Stimulated activated CD4-positive, alpha-beta T cell treated with anti-CD3 and anti-CD28 coated beads, Interleukin-1b, Interleukin-23, amount 100 ng/mL, for 1 hour (primary cell): ENCODE data around the gene DMAC2.
A peak's percentile ranks its signal among the peaks of the same experiment; 100 is the strongest.
"Not testable (repeated sequence)": the region's sequence is repeated elsewhere in the genome, so short reads cannot be mapped to it uniquely, and the experiment has no call there.

ENCODE experiments used
- DNase-seq, 2 donors: peaks; one replicate each; pipeline ENCODE4 v3.0.0-alpha.2; 2020; ENCODE audit warnings: low read depth in 2 of 2

DMAC2 gene

DNA sequence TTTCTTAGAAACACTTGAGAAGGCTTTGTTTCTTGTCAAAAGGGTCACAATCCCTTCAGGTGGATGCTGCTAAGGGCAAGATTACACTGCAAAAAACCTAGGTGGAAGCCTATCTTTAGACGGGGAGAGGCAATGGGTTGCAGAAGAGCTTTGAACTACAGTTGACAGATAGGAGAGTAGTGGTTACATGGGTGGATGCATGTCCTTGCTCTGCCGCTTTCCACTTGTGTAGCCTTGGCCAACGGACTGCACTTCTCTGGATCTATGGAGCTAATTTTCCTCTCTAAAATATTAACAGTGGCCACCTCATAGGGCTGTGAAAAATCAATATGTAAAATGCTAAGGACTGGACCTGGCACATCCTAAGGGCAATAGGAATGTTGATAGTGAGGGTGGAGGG lies 41.1 kb downstream of the DMAC2 start:
- DNase-seq = no peak

DNA sequence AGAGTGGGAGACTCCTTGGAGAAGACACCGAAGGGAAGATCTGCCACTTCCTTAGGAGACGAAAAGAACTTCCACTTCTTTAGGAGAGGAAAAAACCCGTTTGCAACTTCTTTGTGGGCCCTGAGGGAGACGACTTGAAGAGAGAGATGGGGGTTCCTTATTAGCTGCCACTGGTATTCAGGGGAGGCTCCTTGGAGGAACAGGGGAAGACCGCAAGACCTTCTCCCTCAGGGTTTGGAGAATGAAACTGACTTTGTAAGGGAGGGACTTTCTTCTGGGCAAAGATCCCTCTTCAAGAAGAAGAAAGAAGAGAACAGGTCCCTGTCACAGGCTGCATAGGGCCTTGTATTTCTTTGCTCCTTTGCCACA lies 41.7 kb downstream of the DMAC2 start:
- no peak for DNase-seq

GRCh38 chr19:41397086-41398049 lies 42.3 kb downstream of the DMAC2 start, which contains the start of the genes BCKDHA and EXOSC5:
Gene BCKDHA, plus strand, starts transcription at chr19:41397818. Its CDS starts 10 bp downstream, at chr19:41397828.
Gene EXOSC5, minus strand, starts transcription at chr19:41397359. Its CDS starts 31 bp downstream, at chr19:41397328.
- DNase-seq = peak; percentile 93 to 99

- no peak for DNase-seq
These were observed 44.4 kb downstream of the DMAC2 start for GRCh38 chr19:41395355-41395754.

DNA sequence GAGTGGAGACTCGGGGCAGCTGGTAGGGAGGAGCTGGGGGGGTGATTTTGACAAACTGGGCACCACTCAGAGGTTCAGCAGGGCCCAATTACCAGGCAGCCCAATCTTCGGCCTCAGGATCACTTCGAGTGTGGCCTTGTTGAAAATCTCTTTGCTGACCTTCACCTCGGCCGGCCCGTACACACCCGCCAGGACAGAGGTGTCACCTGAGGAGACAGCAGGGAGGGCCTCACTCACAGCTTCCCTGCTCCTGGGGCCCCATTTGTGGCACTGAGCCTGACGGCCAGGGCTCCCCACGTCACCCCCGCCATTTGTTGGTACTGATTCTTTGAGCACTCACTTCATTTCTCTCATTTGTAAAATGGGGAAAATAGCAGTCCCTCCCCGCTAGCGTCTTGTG lies 46.9 kb downstream of the DMAC2 start:
- no peak for DNase-seq

DNA sequence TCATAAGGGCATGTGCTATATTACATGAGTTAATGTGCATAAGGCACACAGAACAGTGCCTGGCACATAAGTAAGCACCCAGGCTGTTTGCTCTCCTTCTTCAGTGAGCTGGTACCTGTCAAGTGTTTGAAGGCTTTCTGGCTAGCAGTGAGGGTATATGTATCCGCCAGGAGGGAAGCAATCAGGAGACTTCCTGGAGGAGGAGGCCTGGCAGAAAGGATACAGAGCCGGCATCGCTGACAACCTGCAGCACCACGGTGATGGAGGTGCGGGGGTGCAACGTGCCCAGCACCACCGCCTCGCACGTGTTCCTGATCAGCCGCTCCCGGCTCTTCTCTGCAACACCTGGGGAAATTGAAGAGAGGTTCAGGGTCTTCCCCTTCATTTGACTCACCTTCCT lies 48.1 kb downstream of the DMAC2 start:
- no peak for DNase-seq

DNA sequence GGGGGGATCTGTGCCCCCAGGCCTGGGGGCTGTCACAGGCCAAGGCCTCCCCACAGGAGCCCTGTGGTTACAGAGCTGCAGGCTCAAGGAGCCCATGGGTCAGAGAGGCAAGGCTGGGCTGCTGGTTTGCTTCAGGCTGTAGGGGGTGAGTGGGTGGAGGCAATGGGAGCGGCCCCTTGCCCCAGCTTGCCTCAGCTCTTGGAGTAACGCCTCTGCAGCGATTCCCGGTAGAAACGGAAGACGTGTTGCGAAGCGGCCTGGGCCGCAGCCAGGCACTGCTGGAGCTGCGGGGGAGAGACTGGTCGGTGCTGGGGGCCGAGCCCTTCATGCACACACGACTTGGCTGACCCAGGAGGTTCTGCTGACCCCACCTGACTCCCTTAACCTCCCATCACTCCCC lies 53.3 kb downstream of the DMAC2 start:
- DNase-seq = no peak

- no peak for DNase-seq
These were observed 55.4 kb downstream of the DMAC2 start for GRCh38 chr19:41384351-41384750.

GRCh38 chr19:41381536-41381935 lies 58.2 kb downstream of the DMAC2 start:
- DNase-seq = not testable (repeated sequence)
